ENCODE data around the gene NDUFA1.
"Not testable (repeated sequence)": the region's sequence is repeated elsewhere in the genome, so short reads cannot be mapped to it uniquely, and the experiment has no call there.

NDUFA1 gene

GRCh38 chrX:119916310-119916709 is 44.7 kb downstream of the NDUFA1 start:
- no peak for DNase-seq

GRCh38 chrX:119917877-119918276 is 46.2 kb downstream of the NDUFA1 start:
- DNase-seq = no peak

- DNase-seq = no peak
Measured at GRCh38 chrX:119919835-119920585, 48.4 kb downstream of the NDUFA1 start.

- DNase-seq = not testable (repeated sequence)
Measured at GRCh38 chrX:119922391-119922790, 50.8 kb downstream of the NDUFA1 start.
